ENCODE results near the gene DPP9.

DPP9 gene

DNA sequence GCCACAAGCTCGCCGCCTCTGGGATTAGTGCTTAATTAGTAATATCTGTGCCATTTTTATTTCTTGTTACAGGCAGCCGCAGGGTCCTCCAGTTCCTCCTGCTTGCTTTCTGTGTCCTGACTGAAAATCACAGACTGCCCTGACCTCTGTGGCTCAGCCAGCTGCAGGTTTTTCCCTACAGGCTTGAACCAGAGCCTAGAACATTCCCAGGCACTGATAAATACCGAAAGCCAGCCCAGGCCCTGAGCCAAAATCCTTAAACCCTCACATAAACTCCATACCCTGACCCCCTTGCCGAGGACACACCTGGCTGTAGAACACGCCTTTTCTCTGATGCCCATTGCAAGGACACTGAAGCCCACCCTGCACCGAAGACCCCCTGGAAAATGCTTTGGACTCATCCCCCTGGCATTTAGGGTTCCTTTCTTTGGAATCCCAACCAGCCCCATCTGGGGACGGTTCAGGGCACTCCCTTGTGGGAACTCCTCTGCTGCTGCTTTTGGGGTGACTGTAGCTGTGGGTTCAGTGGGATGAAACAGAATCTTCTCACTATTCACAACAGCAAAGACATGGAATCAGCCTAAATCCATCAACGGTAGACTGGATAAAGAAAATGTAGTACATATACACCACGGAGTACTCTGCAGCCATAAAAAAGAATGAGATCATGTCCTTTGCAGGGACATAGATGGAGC lies 15.5 kb downstream of the DPP9 start:
- no peak for DNase-seq

DNA sequence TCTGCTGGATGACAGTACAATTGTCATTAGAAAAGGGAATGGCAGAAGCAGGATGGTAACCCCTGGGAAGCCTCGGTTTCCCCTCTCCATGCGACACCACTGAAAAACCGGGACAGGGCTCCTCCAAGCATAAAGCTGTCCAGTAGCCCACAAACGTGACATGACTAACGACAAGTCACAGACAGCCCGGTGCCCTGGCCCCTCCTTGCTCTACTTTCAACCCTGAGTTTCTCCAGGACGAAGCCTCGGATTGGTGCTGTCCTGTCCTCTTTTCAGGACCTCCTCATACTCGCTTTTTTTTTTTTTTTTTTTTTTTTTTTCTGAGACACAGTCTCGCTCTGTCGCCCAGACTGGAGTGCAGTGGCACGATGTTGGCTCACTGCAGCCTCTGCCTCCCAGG lies 16.3 kb downstream of the DPP9 start:
- no peak for DNase-seq

- DNase-seq: no peak
These were observed 18.1 kb downstream of the DPP9 start for GRCh38 chr19:4705413-4706131.

- no peak for DNase-seq
These were observed 19.3 kb downstream of the DPP9 start for GRCh38 chr19:4704317-4704673.

- no peak for DNase-seq
These were observed 19.8 kb downstream of the DPP9 start for GRCh38 chr19:4703671-4704316.

GRCh38 chr19:4702764-4703163 lies 20.9 kb downstream of the DPP9 start:
- DNase-seq: no peak

DNA sequence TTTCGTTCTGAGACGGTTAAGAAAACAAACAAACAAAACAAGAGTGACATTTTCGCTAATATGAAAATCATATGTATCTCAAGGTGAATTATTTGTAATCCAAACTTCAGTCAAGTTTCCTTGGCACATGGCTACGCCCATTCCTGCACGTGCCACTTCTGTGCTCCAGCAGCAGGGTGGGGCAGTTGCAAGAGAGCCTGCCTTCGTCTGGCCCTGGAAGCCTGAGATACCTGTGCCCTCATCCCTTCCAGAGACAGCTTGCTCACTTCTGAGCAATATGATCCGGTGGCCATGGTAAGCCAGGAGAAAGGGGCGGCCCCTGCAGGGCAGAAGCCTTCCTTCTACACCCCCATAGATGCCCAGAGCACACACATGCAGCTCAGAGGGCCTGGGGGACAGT lies 22.1 kb downstream of the DPP9 start:
- no peak for DNase-seq

- no peak for DNase-seq
These were observed 23.0 kb downstream of the DPP9 start for GRCh38 chr19:4700693-4700970.

GRCh38 chr19:4699826-4700692 lies 23.6 kb downstream of the DPP9 start:
- no peak for DNase-seq

- no peak for DNase-seq
These were observed 26.3 kb downstream of the DPP9 start for GRCh38 chr19:4697304-4697703.

DNA sequence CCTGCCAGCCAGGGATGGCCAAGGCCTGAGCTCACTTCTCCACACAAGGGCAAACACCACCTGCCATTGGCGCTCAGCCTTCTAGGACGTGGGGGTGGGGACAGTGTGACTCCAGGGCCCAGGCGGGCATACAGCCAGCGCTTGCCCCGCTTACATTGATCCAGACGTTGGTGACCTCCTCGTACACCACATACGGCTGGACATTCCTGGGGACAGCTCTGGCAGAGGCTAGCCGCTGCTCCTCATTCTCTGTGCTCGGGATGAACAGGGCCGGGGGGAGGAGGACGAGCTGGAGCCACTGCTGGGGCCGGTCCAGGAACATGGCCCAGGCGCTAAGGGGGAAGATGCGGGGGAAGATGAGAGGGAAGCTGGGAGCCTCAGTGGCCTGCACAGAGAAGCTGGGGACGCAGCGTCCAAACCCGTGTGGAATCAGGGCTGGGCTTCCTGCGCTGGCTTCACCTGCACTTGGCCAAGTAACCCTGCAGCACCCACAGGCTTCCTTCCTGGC lies 28.4 kb downstream of the DPP9 start:
- DNase-seq: no peak

DNA sequence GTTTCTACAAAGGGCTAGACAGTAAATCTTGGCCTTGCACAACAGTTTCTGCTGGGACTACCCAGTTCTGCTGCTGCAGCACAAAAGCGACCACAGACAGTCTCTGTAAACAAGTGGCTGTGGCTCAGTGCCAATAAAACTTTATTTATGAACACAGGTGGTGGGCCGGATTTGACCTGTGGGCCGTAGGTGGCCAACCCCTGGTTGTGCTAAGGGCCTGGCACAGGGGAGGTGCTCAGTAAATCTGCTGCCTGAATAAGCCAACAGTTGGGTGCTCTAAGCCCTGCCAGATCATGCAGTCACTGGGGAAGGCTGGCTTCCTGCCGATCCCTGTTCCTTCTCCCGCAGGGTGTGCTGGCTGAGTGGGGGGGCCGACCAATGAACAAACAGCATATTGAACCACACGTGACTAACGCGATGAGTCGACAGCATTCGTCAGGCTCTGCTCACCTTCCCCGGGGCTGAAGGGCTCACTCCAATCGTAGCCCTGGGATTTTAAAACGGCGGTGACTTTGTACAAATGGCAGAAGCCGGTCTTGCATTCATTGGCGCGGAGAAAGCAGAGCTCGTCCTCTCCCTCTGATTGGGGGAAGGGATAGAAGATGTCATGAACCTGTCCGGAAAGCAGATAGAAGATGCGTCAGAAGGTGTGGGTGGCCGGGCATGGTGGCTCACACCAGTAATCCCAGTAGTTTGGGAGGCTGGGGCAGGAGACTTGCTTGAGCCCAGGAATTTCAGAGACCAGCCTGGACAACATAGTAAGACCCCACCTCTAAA lies 29.2 kb downstream of the DPP9 start:
- DNase-seq: no peak

DNA sequence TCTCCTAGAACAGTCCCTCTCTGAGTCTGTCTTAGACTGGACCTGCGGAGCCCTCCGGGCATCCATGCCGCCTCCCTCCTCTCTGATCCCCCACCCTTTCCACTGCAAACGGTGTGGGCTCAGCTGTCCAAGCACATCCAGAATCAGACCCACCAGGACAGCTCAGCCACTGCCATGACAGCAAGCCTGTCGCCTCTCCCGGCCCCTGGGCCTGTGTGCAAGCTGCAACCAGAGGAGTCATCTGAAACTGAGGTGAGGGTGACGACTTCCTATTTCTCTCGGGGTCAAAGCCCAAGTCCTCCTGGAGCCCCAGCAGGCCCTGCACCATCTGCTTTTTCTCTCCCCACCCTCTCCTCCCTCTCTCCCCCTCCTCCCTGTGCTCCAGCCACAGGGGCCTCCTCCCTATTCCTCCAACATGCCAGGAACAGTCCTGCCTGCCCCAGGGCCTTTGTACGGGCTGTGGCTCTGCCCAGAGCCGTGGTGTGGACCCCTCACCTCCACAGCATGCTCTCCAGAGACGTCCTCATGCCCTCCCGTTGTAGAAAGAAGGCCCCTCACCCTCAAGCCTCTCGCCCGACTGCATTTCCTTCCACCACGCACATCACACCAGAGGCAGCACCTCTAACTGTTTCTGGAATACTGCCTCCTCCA lies 30.0 kb downstream of the DPP9 start:
- no peak for DNase-seq

- DNase-seq: no peak
These were observed 30.6 kb downstream of the DPP9 start for GRCh38 chr19:4693078-4693350.

- DNase-seq: no peak
These were observed 31.2 kb downstream of the DPP9 start for GRCh38 chr19:4692251-4693077.

DNA sequence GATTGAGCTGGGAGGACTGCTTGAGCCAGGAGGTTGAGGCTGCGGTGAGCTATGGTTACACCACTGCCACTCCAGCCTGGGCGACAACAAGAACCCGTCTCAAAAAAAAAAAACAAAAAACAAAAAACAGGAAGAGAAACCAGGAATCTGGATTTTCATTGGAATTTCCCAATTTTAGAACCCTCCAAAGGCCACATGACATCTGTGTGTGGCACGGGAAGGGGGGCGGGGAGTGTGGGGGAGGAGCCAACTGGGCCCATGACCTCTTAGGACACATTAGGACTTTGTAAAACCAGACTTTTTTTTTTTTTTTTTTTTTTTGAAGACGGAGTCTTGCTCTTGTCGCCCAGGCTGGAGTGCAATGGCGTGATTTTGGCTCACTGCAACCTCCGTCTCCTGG lies 32.3 kb downstream of the DPP9 start:
- no peak for DNase-seq

DNA sequence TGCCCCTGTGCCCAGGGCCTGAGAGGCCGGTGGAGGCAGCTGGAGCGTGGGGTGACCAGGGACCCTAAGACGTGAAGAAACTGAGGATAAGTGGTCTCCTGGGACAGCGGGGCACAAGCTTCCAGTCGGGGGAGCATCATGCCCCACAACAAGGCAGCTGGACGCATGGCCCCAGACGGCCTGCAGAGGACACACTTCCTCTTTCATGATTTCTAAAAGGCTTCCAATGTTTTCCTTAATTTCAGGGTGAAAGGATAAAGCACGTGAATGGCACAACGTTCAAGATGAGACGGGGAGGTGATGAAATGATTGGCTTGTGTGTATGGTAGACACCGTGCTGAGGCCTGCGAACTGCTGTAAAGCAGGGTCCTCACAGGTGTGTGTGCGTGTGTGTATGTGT lies 33.3 kb downstream of the DPP9 start:
- DNase-seq: no peak

DNA sequence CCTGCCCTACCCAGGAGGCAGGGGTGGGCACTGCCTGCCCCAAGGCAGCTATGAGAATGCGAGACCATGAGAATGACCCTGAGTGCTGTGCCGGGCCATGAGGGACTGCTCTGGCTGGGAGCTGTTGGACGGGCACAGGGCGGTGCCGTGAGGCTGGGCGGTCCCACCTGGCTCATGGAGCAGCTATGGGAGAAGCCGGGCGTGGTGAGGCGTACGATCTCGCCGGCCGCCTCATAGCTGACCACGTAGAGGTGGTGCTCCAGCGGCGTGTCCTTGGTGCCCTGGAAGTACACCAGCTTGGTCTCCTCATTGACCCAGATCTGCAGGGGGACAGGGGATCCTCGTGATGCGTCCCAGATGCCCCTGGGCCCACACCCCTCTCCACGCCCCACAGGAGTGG lies 34.2 kb downstream of the DPP9 start:
- no peak for DNase-seq

DNA sequence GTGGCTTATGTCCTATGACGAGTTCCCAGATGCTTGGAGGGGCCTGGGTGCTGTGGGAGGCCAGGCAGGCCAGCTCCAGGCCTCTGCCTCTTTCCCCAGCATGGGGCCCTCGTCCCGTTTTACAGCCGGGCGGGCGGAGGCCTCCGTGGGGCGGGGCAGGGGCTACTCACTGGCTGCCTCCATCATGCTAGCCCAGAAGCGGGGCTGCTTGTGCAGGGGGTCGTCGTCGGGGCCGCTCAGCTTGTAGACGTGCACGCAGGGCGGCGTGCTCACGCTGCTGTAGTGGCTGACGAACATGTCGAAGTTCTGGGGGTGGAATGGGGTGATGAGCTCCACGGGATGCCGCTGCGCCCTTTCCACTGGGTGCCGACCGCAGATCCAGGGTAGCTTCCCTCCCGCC lies 35.1 kb downstream of the DPP9 start:
- DNase-seq: no peak

- no peak for DNase-seq
These were observed 36.2 kb downstream of the DPP9 start for GRCh38 chr19:4687396-4687795.

DNA sequence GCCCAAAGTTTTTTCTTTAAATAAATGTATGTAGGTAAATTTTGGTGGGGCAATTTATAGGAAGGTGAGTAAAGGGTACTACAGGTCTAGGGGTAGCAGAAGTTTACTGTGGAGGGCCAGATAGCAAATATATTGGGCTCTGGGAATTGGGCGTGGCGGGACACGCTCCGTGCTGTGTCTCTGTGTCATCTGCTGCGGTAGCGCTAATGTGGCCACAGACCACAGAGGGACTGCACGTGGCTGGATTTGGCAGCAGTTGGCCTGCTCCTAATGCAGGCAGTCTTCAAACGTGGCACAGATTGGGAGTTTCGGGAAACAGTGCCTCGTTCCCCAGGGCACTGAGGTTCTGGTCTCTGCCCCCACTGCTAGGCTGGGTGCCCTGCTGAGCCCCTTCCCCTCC lies 36.9 kb downstream of the DPP9 start:
- DNase-seq: no peak
